ENCODE measurements around the gene BBS12. TPM values are rescaled to one million over a fixed set of nuclear protein-coding genes. Genes with fewer than 3 reads are reported as not detected.

Gene BBS12
- total and polyA plus RNA-seq, 3 experiments from 2014 or later, result 1.7 to 2.1 (median 1.8) TPM

- Mint-ChIP-seq H3K4me1 (peaks cover 2 to 12% (median 7%) of the 10 kb centered on the region in 3 donors), H3K9me3 (no peaks in the 10 kb centered on the region), H3K36me3 (no peaks in the 10 kb centered on the region), H3K27me3 (peaks cover 10 to 17% of the 10 kb centered on the region in 2 donors), H3K27ac (no peak overlapping the region), H3K4me3 (no peak overlapping the region)
- CTCF ChIA-PET, result interaction anchor here (1.3 to 2.3 kb wide), 8 partner anchors 10 to 818 kb away, joined by 3 to 20 read pairs (median 4); partner anchors contain the start of gene BBS12
- POLR2A ChIA-PET, result no interaction called here
- Histone ChIP-seq H3K36me3 (ENCODE audit: insufficient read depth, low read length) (no peaks in the 10 kb centered on the region), H3K27ac (ENCODE audit: low read depth, low read length) (no peak overlapping the region), H3K4me1 (ENCODE audit: insufficient read depth, low read length) (no peaks in the 10 kb centered on the region), H3K27me3 (ENCODE audit: insufficient read depth, low read length, poor library complexity, severe bottlenecking) (no peaks in the 10 kb centered on the region), H3K4me3 (ENCODE audit: low read length) (no peak overlapping the region), H3K9me3 (ENCODE audit: low read length) (no peaks in the 10 kb centered on the region)
- DNase-seq, result no peak
Measured at GRCh38 chr4:122718281-122718680, 14.2 kb upstream of the BBS12 start.

- H3K4me3 Mint-ChIP-seq, result no peak overlapping the region
- no peaks in the 10 kb centered on the region for H3K4me1 Mint-ChIP-seq
- Histone ChIP-seq H3K27ac (ENCODE audit: low read depth, low read length) (no peak overlapping the region), H3K4me1 (ENCODE audit: insufficient read depth, low read length) (no peaks in the 10 kb centered on the region), H3K27me3 (ENCODE audit: insufficient read depth, low read length, poor library complexity, severe bottlenecking) (no peaks in the 10 kb centered on the region), H3K9me3 (ENCODE audit: low read length) (no peaks in the 10 kb centered on the region), H3K36me3 (ENCODE audit: insufficient read depth, low read length) (no peaks in the 10 kb centered on the region), H3K4me3 (ENCODE audit: low read length) (no peak overlapping the region)
- H3K27me3 Mint-ChIP-seq, result peaks cover 9 to 38% of the 10 kb centered on the region in 2 donors
- DNase-seq, result no peak
- ChIA-PET POLR2A (no interaction called here), CTCF (interaction anchor here (0.8 kb wide), 1 partner anchor 10 kb away, joined by 3 read pairs; the partner anchor contains the start of gene BBS12)
- peaks cover 0 to 3% (median 0%) of the 10 kb centered on the region in 3 donors for H3K36me3 Mint-ChIP-seq
- no peaks in the 10 kb centered on the region for H3K9me3 Mint-ChIP-seq
- no peak overlapping the region for H3K27ac Mint-ChIP-seq
Measured at GRCh38 chr4:122722256-122722655, 10.2 kb upstream of the BBS12 start.

- no peaks in the 10 kb centered on the region for H3K9me3 Mint-ChIP-seq
- Histone ChIP-seq H3K4me3 (ENCODE audit: low read length) (no peak overlapping the region), H3K9me3 (ENCODE audit: low read length) (no peaks in the 10 kb centered on the region), H3K27ac (ENCODE audit: low read depth, low read length) (no peak overlapping the region), H3K36me3 (ENCODE audit: insufficient read depth, low read length) (no peaks in the 10 kb centered on the region), H3K4me1 (ENCODE audit: insufficient read depth, low read length) (peaks cover 7% of the 10 kb centered on the region), H3K27me3 (ENCODE audit: insufficient read depth, low read length, poor library complexity, severe bottlenecking) (no peaks in the 10 kb centered on the region)
- DNase-seq, result no peak
- ChIA-PET CTCF (interaction anchor here (1.2 kb wide), 1 partner anchor 29 kb away, joined by 3 read pairs; no protein-coding TSS in a partner anchor), POLR2A (no interaction called here)
- H3K4me1 Mint-ChIP-seq, result peaks cover 18 to 29% (median 26%) of the 10 kb centered on the region in 3 donors
- no peak overlapping the region for H3K4me3 Mint-ChIP-seq
- H3K27me3 Mint-ChIP-seq, result peaks cover 2 to 19% of the 10 kb centered on the region in 2 donors
- no peak overlapping the region for H3K27ac Mint-ChIP-seq
- peaks cover 0 to 4% (median 3%) of the 10 kb centered on the region in 3 donors for H3K36me3 Mint-ChIP-seq
Measured at GRCh38 chr4:122728856-122729255, 3.6 kb upstream of the BBS12 start.

GRCh38 chr4:122731676-122732075 lies 828 bp upstream of the BBS12 start:
- H3K36me3 ChIP-seq (ENCODE audit: insufficient read depth, low read length), result no peaks in the 10 kb centered on the region
- Mint-ChIP-seq H3K4me1 (peaks cover 18 to 35% (median 32%) of the 10 kb centered on the region in 3 donors), H3K27ac (peak overlapping the region; percentile 93 to 100 (median 99)), H3K27me3 (no peaks in the 10 kb centered on the region), H3K4me3 (peak overlapping the region in 3 of 7 donors; percentile 97 to 99 (median 98)), H3K36me3 (peaks cover 0 to 4% (median 1%) of the 10 kb centered on the region in 3 donors), H3K9me3 (no peaks in the 10 kb centered on the region)
- H3K4me3 ChIP-seq (ENCODE audit: low read length), result no peak overlapping the region
- H3K9me3 ChIP-seq (ENCODE audit: low read length), result no peaks in the 10 kb centered on the region
- ChIA-PET POLR2A (interaction anchor here (1.0 kb wide), 1 partner anchor 275 kb away, joined by 4 read pairs; the partner anchor contains the start of gene IL2), CTCF (interaction anchor here (1.0 to 3.2 kb wide), 8 partner anchors 11 to 205 kb away, joined by 3 to 20 read pairs (median 6); partner anchors contain the start of gene NUDT6)
- no peaks in the 10 kb centered on the region for H3K27me3 ChIP-seq (ENCODE audit: insufficient read depth, low read length, poor library complexity, severe bottlenecking)
- no peak for DNase-seq
- H3K27ac ChIP-seq (ENCODE audit: low read depth, low read length), result peak overlapping the region; percentile 43
- H3K4me1 ChIP-seq (ENCODE audit: insufficient read depth, low read length), result peaks cover 8% of the 10 kb centered on the region

- Histone ChIP-seq H3K4me1 (ENCODE audit: insufficient read depth, low read length) (peaks cover 8% of the 10 kb centered on the region), H3K9me3 (ENCODE audit: low read length) (no peaks in the 10 kb centered on the region), H3K4me3 (ENCODE audit: low read length) (peak overlapping the region; percentile 94), H3K27ac (ENCODE audit: low read depth, low read length) (peak overlapping the region; percentile 94), H3K36me3 (ENCODE audit: insufficient read depth, low read length) (no peaks in the 10 kb centered on the region), H3K27me3 (ENCODE audit: insufficient read depth, low read length, poor library complexity, severe bottlenecking) (no peaks in the 10 kb centered on the region)
- Mint-ChIP-seq H3K4me3 (peak overlapping the region; percentile 91 to 99 (median 98)), H3K36me3 (peaks cover 4 to 13% (median 6%) of the 10 kb centered on the region in 3 donors), H3K4me1 (peaks cover 18 to 35% (median 32%) of the 10 kb centered on the region in 3 donors), H3K27me3 (no peaks in the 10 kb centered on the region), H3K9me3 (peaks cover 0 to 5% (median 0%) of the 10 kb centered on the region in 5 donors), H3K27ac (peak overlapping the region; percentile 93 to 100 (median 99))
- POLR2A ChIA-PET, result no interaction called here
- CTCF ChIA-PET, result no interaction called here
- DNase-seq, result no peak
Measured at GRCh38 chr4:122733787-122734120, 1.2 kb downstream of the BBS12 start.

DNA sequence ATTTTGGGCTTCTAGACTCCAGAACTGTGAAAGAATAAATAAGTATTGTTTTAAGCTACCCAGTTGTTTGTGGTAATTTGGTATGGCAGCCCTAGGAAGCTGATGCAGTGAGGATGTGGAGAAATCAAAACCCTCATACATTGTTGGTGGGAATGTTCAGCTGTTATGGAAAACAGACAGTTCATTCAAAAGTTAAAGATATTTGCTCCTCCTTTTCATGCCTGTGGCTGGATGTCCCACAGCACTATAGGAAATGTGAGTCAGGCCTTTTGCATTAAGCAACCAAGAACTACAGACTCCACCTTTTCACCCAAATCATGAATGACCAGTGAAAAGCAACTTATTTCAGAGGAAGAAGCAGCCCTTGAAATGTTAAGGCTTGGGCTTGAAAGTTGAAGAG lies 6.7 kb downstream of the BBS12 start:
- no peaks in the 10 kb centered on the region for H3K27me3 ChIP-seq (ENCODE audit: insufficient read depth, low read length, poor library complexity, severe bottlenecking)
- no peak overlapping the region for H3K27ac ChIP-seq (ENCODE audit: low read depth, low read length)
- POLR2A ChIA-PET, result no interaction called here
- H3K4me1 Mint-ChIP-seq, result peaks cover 0 to 6% (median 4%) of the 10 kb centered on the region in 3 donors
- CTCF ChIA-PET, result interaction anchor here (0.8 kb wide), 1 partner anchor 19 kb away, joined by 3 read pairs; no protein-coding TSS in a partner anchor
- peaks cover 9 to 28% (median 17%) of the 10 kb centered on the region in 3 donors for H3K36me3 Mint-ChIP-seq
- H3K4me3 Mint-ChIP-seq, result no peak overlapping the region
- H3K27me3 Mint-ChIP-seq, result no peaks in the 10 kb centered on the region
- H3K27ac Mint-ChIP-seq, result peak overlapping the region in 1 of 8 donors; percentile 38
- H3K9me3 Mint-ChIP-seq, result peaks cover 0 to 5% (median 0%) of the 10 kb centered on the region in 5 donors
- no peaks in the 10 kb centered on the region for H3K36me3 ChIP-seq (ENCODE audit: insufficient read depth, low read length)
- H3K9me3 ChIP-seq (ENCODE audit: low read length), result no peaks in the 10 kb centered on the region
- no peak overlapping the region for H3K4me3 ChIP-seq (ENCODE audit: low read length)
- no peak for DNase-seq
- no peaks in the 10 kb centered on the region for H3K4me1 ChIP-seq (ENCODE audit: insufficient read depth, low read length)

- Histone ChIP-seq H3K4me3 (ENCODE audit: low read length) (no peak overlapping the region), H3K4me1 (ENCODE audit: insufficient read depth, low read length) (no peaks in the 10 kb centered on the region), H3K9me3 (ENCODE audit: low read length) (no peaks in the 10 kb centered on the region), H3K36me3 (ENCODE audit: insufficient read depth, low read length) (no peaks in the 10 kb centered on the region), H3K27me3 (ENCODE audit: insufficient read depth, low read length, poor library complexity, severe bottlenecking) (no peaks in the 10 kb centered on the region), H3K27ac (ENCODE audit: low read depth, low read length) (no peak overlapping the region)
- no peak for DNase-seq
- peaks cover 5 to 22% (median 13%) of the 10 kb centered on the region in 3 donors for H3K36me3 Mint-ChIP-seq
- no peak overlapping the region for H3K4me3 Mint-ChIP-seq
- H3K4me1 Mint-ChIP-seq, result peaks cover 0 to 10% (median 6%) of the 10 kb centered on the region in 3 donors
- H3K27me3 Mint-ChIP-seq, result no peaks in the 10 kb centered on the region
- ChIA-PET CTCF (interaction anchor here (1.3 to 2.0 kb wide), 2 partner anchors 11 to 15 kb away, joined by 7 to 9 read pairs; partner anchors contain the start of gene BBS12), POLR2A (no interaction called here)
- H3K27ac Mint-ChIP-seq, result no peak overlapping the region
- no peaks in the 10 kb centered on the region for H3K9me3 Mint-ChIP-seq
Measured at GRCh38 chr4:122742933-122743829, 10.7 kb downstream of the BBS12 start.

DNA sequence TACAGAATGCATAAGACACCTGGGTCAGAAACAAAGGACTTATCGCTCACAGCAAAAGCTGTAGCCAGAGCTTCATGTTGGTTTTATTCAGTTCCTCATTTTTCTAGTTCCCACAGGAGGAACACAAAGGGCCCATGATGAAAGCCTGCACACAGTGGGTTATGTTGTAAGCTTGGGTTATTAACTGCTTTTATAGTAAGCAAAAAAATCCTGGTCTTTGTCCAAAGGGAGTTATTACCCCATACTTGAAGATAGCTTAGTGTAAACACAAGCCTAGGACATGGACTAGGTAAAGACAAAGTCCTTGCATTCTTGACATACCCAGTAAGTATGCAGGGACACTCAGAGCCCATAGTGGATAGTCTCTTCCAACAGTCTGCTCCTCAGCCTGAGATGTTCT lies 11.7 kb downstream of the BBS12 start:
- no peak overlapping the region for H3K27ac Mint-ChIP-seq
- peaks cover 5 to 19% (median 13%) of the 10 kb centered on the region in 3 donors for H3K36me3 Mint-ChIP-seq
- no peaks in the 10 kb centered on the region for H3K27me3 Mint-ChIP-seq
- H3K9me3 Mint-ChIP-seq, result no peaks in the 10 kb centered on the region
- Histone ChIP-seq H3K27ac (ENCODE audit: low read depth, low read length) (no peak overlapping the region), H3K9me3 (ENCODE audit: low read length) (no peaks in the 10 kb centered on the region), H3K4me3 (ENCODE audit: low read length) (no peak overlapping the region), H3K27me3 (ENCODE audit: insufficient read depth, low read length, poor library complexity, severe bottlenecking) (no peaks in the 10 kb centered on the region), H3K36me3 (ENCODE audit: insufficient read depth, low read length) (no peaks in the 10 kb centered on the region), H3K4me1 (ENCODE audit: insufficient read depth, low read length) (no peaks in the 10 kb centered on the region)
- CTCF ChIA-PET, result interaction anchor here (0.9 to 2.0 kb wide), 4 partner anchors 9 to 27 kb away, joined by 3 to 9 read pairs (median 6); partner anchors contain the start of gene BBS12
- H3K4me3 Mint-ChIP-seq, result no peak overlapping the region
- POLR2A ChIA-PET, result no interaction called here
- DNase-seq, result no peak
- H3K4me1 Mint-ChIP-seq, result peaks cover 0 to 10% (median 6%) of the 10 kb centered on the region in 3 donors

All from CD8-positive, alpha-beta memory T cell (primary cell).